GM12878 (cell line): ENCODE data around the gene SSTR1.

Source experiments
- BCL11A ChIP-seq: IDR thresholded peaks from 2 replicates; pipeline ENCODE4 v1.6.1; 2011; ENCODE audit warnings: low read depth, low read length
- BRCA1 ChIP-seq: IDR thresholded peaks from 2 replicates; pipeline ENCODE4 v1.6.1; 2011; ENCODE audit warnings: low read depth, low read length, improper control_type of control experiment
- CBX3 ChIP-seq: fragments of 200-600 bp; sonication (generic); IDR thresholded peaks from 2 replicates; pipeline ENCODE4 v1.6.1; 2016; ENCODE audit warnings: low read depth, borderline replicate concordance
- CREB1 ChIP-seq: IDR thresholded peaks from 2 replicates; pipeline ENCODE4 v1.6.1; 2012; ENCODE audit warnings: low read depth, mild to moderate bottlenecking, inconsistent platforms
- EZH2 ChIP-seq: IDR thresholded peaks from 2 replicates; pipeline ENCODE4 v1.6.1; 2012; ENCODE audit warnings: low read depth, mild to moderate bottlenecking, control low read depth, inconsistent platforms, low read length, borderline replicate concordance; ENCODE audit not compliant: control insufficient read depth
- GABPA ChIP-seq: IDR thresholded peaks from 2 replicates; pipeline ENCODE4 v1.6.1; 2014; ENCODE audit warnings: antibody characterized with exemption, low read depth, mild to moderate bottlenecking, inconsistent platforms
- HDAC6 ChIP-seq: fragments of 200-600 bp; sonication (generic); IDR thresholded peaks from one replicate; pipeline ENCODE4 v1.8.0; 2017; ENCODE audit warnings: antibody characterized with exemption; ENCODE audit not compliant: unreplicated experiment
- POLR2A ChIP-seq: IDR thresholded peaks from 2 replicates; pipeline ENCODE4 v1.6.1; 2011; ENCODE audit warnings: low read depth, mild to moderate bottlenecking, low read length
- RCOR1 ChIP-seq: conservative IDR thresholded peaks from 2 replicates; pipeline ENCODE4 v1.6.1; 2012; ENCODE audit warnings: low read depth, low read length, improper control_type of control experiment
- SMC3 ChIP-seq: IDR thresholded peaks from 2 replicates; pipeline ENCODE4 v1.6.1; 2011; ENCODE audit warnings: low read length, improper control_type of control experiment, borderline replicate concordance
- TCF12 ChIP-seq: IDR thresholded peaks from 2 replicates; pipeline ENCODE4 v1.6.1; 2011; ENCODE audit warnings: low read depth, mild to moderate bottlenecking, low read length
- TF ChIP-seq, protein P1 (sequence below), 3 experiments: IDR thresholded peaks in 2 of 3; conservative IDR thresholded peaks in 1 of 3; 2 replicates each; pipeline ENCODE4 v1.5.1; 2011; ENCODE audit warnings: low read depth in 3 of 3, low read length in 3 of 3, mild to moderate bottlenecking in 3 of 3, control low read depth in 2 of 3, moderate library complexity in 2 of 3, inconsistent platforms in 1 of 3, mixed read lengths in 1 of 3; ENCODE audit not compliant: control insufficient read depth in 2 of 3, insufficient read depth in 1 of 3; ENCODE audit errors: extremely low read depth in 1 of 3
- TF ChIP-seq, protein P2 (sequence below): fragments of 450-650 bp; conservative IDR thresholded peaks from 2 replicates; pipeline ENCODE4 v1.6.1; 2017; ENCODE audit warnings: mild to moderate bottlenecking, moderate library complexity

DNA sequence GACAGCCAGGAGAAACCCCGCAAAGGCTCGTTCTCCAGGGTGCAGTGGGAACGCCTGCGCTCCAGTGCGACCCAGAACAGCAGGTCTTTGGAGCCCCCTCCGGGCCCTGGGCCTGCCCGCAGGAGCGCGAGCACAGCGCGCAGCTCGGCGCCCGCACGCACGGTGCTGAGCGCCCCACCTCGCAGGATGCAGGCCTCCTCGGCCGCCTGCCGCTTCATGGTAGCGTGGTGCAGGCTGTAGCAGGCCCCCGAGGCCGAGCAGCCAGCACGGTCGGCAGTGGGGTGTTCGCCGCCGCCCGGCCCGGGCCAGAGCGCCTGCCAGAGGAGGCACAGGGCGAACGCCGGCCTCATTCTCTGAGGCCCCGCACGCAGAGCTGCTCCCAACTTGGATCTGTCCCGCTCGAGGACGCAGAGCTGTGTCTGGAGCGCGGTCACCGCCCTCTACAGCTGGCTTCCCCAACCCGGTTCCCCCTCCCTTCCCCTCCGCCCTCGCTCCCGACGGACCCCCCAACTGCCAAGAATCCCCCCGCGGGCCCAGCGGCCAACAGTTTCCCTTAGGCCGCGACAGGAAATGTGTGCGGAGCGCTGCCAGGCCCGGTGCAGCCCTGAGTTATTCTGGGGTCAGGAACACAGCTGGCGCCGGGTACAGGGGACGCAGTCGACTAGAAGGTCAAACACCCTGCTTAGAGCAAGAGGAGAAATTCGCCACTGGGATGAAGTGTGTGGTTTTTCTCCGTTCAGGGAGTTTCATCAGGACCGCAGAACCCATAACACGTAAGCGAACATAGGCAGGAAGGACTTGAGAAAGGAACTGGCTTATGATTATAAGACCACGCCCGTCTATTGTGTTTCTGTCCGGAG lies 48.2 kb downstream of the SSTR1 start, which contains the start of gene CLEC14A:
- TF ChIP-seq, protein P1, sequence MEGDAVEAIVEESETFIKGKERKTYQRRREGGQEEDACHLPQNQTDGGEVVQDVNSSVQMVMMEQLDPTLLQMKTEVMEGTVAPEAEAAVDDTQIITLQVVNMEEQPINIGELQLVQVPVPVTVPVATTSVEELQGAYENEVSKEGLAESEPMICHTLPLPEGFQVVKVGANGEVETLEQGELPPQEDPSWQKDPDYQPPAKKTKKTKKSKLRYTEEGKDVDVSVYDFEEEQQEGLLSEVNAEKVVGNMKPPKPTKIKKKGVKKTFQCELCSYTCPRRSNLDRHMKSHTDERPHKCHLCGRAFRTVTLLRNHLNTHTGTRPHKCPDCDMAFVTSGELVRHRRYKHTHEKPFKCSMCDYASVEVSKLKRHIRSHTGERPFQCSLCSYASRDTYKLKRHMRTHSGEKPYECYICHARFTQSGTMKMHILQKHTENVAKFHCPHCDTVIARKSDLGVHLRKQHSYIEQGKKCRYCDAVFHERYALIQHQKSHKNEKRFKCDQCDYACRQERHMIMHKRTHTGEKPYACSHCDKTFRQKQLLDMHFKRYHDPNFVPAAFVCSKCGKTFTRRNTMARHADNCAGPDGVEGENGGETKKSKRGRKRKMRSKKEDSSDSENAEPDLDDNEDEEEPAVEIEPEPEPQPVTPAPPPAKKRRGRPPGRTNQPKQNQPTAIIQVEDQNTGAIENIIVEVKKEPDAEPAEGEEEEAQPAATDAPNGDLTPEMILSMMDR (IDR thresholded peaks at IDR 0.05 in 2 of 3, conservative IDR thresholded peaks at IDR 0.05 in 1 of 3; ENCODE audit: control insufficient read depth in 2 of 3, extremely low read depth in 1 of 3, insufficient read depth in 1 of 3, low read depth in 3 of 3, low read length in 3 of 3) = no peak
- TF ChIP-seq POLR2A = no peak
- no peak for TF ChIP-seq GABPA
- no peak for TF ChIP-seq RCOR1
- no peak for TF ChIP-seq TCF12
- no peak for TF ChIP-seq BRCA1
- TF ChIP-seq EZH2 = no peak
- no peak for TF ChIP-seq HDAC6
- no peak for TF ChIP-seq BCL11A
- TF ChIP-seq, protein P2, sequence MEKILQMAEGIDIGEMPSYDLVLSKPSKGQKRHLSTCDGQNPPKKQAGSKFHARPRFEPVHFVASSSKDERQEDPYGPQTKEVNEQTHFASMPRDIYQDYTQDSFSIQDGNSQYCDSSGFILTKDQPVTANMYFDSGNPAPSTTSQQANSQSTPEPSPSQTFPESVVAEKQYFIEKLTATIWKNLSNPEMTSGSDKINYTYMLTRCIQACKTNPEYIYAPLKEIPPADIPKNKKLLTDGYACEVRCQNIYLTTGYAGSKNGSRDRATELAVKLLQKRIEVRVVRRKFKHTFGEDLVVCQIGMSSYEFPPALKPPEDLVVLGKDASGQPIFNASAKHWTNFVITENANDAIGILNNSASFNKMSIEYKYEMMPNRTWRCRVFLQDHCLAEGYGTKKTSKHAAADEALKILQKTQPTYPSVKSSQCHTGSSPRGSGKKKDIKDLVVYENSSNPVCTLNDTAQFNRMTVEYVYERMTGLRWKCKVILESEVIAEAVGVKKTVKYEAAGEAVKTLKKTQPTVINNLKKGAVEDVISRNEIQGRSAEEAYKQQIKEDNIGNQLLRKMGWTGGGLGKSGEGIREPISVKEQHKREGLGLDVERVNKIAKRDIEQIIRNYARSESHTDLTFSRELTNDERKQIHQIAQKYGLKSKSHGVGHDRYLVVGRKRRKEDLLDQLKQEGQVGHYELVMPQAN = no peak
- TF ChIP-seq CREB1 = no peak
- TF ChIP-seq CBX3 = no peak
- no peak for TF ChIP-seq SMC3
